ENCODE data around the gene SNAP47.
A peak's percentile ranks its signal among the peaks of the same experiment; 100 is the strongest.

SNAP47 gene

DNA sequence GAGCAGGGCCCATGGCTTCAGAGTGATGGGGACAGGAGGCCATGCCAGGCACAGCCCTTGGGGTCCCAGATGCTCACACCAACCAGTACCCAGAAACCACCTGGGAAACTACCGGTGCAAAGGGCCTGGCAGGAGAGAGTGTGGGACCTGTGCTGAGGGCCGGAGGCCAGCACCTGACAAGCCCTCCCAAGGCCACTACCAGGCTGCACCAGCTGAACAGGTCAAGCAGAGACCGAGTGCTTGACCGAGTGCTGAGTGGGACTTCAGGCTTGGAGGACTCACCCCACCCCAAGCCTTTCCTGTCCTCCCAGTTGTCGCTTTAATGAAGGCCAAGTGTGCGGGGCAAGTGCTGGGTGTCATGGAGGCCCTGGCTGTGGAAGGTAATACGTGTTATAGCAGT lies 36.5 kb downstream of the SNAP47 start:
- Histone ChIP-seq H3K9ac (ENCODE audit: low read depth, low read length) (no peak overlapping the region), H3K4me3 (ENCODE audit: low read length) (no peak overlapping the region), H3K27ac (ENCODE audit: low read depth, low read length) (no peak overlapping the region), H3K9me3 (ENCODE audit: insufficient read depth, low read depth, low read length) (no peaks in the 10 kb centered on the region), H3K4me1 (ENCODE audit: insufficient read depth, low read length) (no peaks in the 10 kb centered on the region), H3K27me3 (ENCODE audit: insufficient read depth, low read length) (no peaks in the 10 kb centered on the region), H3K36me3 (ENCODE audit: insufficient read depth, low read length) (peaks cover 50% of the 10 kb centered on the region)
- 96% methylated on average over 6 of the region's 7 CpGs for WGBS

DNA sequence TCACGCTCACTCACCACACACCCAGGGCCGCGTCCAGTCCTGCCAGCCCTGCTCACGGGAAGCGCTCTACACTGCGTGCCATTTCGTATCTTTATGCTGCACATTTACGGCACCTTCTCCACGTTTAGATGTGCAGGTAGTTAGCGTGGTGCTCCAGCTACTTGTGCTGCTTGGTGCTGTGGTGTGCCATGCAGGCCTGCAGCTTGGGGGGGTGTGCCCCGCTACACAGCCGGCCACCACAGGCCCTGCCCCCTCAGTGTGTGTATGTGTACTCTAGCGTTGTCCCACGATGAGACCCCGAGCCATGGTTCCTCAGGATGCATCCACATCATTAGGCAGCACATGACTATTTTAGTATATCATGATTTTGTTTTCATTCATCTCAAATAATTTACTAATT lies 38.3 kb downstream of the SNAP47 start:
- Histone ChIP-seq H3K27me3 (ENCODE audit: insufficient read depth, low read length) (no peaks in the 10 kb centered on the region), H3K9ac (ENCODE audit: low read depth, low read length) (no peak overlapping the region), H3K27ac (ENCODE audit: low read depth, low read length) (no peak overlapping the region), H3K4me1 (ENCODE audit: insufficient read depth, low read length) (no peaks in the 10 kb centered on the region), H3K36me3 (ENCODE audit: insufficient read depth, low read length) (peaks cover 34% of the 10 kb centered on the region), H3K9me3 (ENCODE audit: insufficient read depth, low read depth, low read length) (no peaks in the 10 kb centered on the region), H3K4me3 (ENCODE audit: low read length) (no peak overlapping the region)
- WGBS: 97% methylated on average over 15 of the region's 15 CpGs

DNA sequence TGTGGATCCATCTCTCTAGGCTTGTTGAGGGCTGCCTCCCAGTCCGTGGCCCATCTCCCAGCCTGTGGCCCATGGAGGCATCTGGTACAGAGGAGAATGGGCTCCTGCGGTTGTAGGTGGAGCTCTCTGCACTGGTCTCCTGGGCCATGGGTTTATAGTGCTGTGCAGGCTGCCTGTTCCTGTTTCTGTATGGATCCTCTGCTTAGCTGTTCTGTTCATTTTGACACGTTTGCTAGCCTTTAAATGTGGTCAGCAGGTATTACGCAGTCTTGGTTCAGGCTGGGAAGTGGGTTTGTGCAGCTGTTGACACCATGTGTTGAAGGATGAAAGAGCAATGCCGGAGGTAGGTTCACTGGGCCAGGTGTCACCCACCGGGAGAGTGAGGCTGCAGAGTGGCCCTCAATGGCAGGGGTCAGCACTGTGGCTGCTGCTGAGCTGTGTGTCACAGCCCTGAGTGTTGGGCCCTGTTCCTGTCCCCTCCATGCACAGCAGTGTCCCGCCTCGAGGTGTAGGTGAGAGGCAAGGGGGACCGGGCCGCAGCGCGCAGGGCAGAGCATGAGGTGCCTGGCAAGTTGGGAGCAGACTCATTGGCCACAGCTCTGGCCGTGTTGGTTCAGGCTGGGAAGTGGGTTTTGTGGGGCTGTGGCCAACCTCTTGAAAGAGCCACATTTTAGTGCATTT lies 39.0 kb downstream of the SNAP47 start:
- Histone ChIP-seq H3K4me1 (ENCODE audit: insufficient read depth, low read length) (no peaks in the 10 kb centered on the region), H3K9me3 (ENCODE audit: insufficient read depth, low read depth, low read length) (no peaks in the 10 kb centered on the region), H3K27ac (ENCODE audit: low read depth, low read length) (no peak overlapping the region), H3K9ac (ENCODE audit: low read depth, low read length) (no peak overlapping the region), H3K27me3 (ENCODE audit: insufficient read depth, low read length) (no peaks in the 10 kb centered on the region), H3K4me3 (ENCODE audit: low read length) (no peak overlapping the region), H3K36me3 (ENCODE audit: insufficient read depth, low read length) (peaks cover 29% of the 10 kb centered on the region)
- 92% methylated on average over 13 of the region's 13 CpGs for WGBS

DNA sequence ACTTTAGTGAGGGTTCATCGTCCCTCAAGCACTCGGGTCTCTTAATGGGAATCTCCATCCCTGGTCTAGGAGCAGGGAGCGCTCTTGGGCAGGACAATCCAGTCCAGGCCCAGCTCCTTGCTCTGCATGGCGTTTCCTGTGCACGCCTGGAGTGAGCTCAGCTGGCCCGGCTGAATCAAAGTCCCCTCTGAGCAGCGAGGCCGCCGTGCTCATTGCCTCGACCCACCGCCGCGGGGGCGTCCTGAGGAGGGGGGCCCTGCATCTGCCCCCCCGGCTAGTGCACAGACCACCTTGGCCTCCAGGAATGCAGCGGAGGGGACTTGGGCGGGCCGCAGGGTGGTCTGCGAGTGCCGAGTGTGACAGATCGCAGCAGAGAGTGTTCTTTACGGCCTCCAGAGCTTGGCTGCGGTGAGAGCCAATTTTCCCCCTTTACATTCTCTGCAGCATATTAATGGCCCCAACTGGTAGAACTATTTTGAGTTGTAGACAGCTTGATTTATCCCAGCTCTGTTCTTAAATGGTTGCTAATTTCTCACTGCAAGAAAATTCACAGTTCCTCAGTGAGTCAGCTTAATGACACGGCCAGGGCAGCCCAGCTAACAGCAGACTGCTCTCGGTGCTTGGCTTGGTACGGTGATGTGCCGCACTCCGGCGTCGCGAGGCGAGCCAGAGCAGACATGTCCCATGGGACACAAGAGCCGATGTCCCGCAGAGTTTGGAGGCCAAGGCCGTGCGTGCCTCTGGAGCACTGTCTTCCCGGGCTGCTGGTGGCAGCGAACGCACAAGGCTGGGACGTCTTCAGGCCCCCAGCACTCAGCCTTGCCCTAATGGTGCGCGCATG lies 39.8 kb downstream of the SNAP47 start:
- peaks cover 26% of the 10 kb centered on the region for H3K36me3 ChIP-seq (ENCODE audit: insufficient read depth, low read length)
- WGBS: 91% methylated on average over 42 of the region's 42 CpGs

DNA sequence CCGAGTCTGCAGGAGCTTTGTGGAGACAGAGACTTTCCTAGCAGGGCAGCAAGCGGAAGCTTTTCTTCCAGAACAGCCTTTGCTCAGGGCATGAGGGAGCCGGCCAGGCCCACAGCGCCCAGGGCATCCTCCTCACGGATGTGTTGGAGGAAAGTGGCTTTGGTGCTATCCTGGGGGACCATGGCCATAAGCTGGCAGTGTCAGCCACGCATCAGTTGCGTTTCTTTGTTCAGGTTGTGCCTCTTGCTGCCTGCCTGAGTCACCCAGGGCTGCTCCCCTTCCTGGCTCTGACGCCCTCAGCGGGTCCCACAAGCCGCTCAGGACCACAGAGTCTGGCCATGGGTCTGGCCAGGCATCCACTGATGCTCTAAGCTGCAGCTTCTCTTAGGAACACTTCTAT lies 40.6 kb downstream of the SNAP47 start:
- no peaks in the 10 kb centered on the region for H3K27me3 ChIP-seq (ENCODE audit: insufficient read depth, low read length)
- H3K4me3 ChIP-seq (ENCODE audit: low read length): no peak overlapping the region
- no peaks in the 10 kb centered on the region for H3K9me3 ChIP-seq (ENCODE audit: insufficient read depth, low read depth, low read length)
- H3K4me1 ChIP-seq (ENCODE audit: insufficient read depth, low read length): no peaks in the 10 kb centered on the region
- no peak overlapping the region for H3K9ac ChIP-seq (ENCODE audit: low read depth, low read length)
- H3K27ac ChIP-seq (ENCODE audit: low read depth, low read length): peak overlapping the region; percentile 35; the same call in 1 of the 2 replicates
- 95% methylated on average over 10 of the region's 10 CpGs for WGBS
- H3K36me3 ChIP-seq (ENCODE audit: insufficient read depth, low read length): peaks cover 24% of the 10 kb centered on the region

More for the DNA sequence above, 39.8 kb downstream of the SNAP47 start:
- H3K9me3 ChIP-seq (ENCODE audit: insufficient read depth, low read depth, low read length): no peaks in the 10 kb centered on the region
- no peaks in the 10 kb centered on the region for H3K4me1 ChIP-seq (ENCODE audit: insufficient read depth, low read length)
- no peak overlapping the region for H3K27ac ChIP-seq (ENCODE audit: low read depth, low read length)
- H3K4me3 ChIP-seq (ENCODE audit: low read length): no peak overlapping the region
- H3K27me3 ChIP-seq (ENCODE audit: insufficient read depth, low read length): no peaks in the 10 kb centered on the region
- no peak overlapping the region for H3K9ac ChIP-seq (ENCODE audit: low read depth, low read length)

DNA sequence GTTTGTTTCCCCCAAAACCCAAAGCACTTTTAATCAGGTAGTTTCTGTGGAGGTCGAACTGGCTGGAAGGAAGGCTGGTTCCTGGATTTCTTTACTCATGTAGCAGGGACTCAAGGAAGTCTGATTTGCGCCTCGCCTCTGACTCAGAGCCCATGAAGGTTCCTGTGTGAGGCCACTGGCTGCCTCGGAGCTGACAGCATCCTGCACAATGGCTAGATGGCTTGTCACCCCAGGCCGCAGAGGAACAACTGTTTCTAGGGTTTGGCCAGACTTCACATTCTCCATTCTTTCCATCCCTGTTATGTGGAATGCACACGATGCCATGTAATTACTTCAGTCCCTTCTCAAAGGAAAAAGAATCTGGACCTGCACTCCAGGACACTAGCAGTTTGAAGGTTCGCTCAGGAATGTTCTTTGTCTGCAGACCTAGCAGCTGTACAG lies 41.1 kb downstream of the SNAP47 start:
- peaks cover 20% of the 10 kb centered on the region for H3K36me3 ChIP-seq (ENCODE audit: insufficient read depth, low read length)
- 92% methylated on average over 7 of the region's 7 CpGs for WGBS

DNA sequence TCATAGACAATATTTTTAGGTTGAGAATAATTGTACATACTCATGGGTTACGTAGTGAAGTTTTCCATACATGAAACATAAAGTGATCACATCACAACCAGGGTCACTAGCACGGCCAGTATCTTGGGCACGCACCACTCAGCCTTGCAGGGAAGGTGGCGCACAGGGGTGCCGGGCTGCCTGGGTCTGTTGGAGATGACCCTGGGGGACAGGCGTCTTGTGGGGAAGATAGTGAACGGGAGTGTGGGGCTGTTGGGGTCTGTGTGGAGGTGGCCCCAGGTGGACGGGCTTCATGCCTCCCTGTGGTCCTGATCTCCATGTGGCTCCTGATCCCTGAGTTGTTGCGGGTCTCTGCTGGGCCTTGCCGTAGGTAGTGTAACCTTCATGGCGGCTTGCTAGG lies 41.9 kb downstream of the SNAP47 start:
- no peak overlapping the region for H3K9ac ChIP-seq (ENCODE audit: low read depth, low read length)
- WGBS: 98% methylated on average over 11 of the region's 11 CpGs
- H3K9me3 ChIP-seq (ENCODE audit: insufficient read depth, low read depth, low read length): no peaks in the 10 kb centered on the region
- H3K4me3 ChIP-seq (ENCODE audit: low read length): no peak overlapping the region
- H3K4me1 ChIP-seq (ENCODE audit: insufficient read depth, low read length): no peaks in the 10 kb centered on the region
- no peak overlapping the region for H3K27ac ChIP-seq (ENCODE audit: low read depth, low read length)
- peaks cover 20% of the 10 kb centered on the region for H3K36me3 ChIP-seq (ENCODE audit: insufficient read depth, low read length)
- H3K27me3 ChIP-seq (ENCODE audit: insufficient read depth, low read length): no peaks in the 10 kb centered on the region

More for the DNA sequence above, 41.1 kb downstream of the SNAP47 start:
- H3K9ac ChIP-seq (ENCODE audit: low read depth, low read length): no peak overlapping the region
- H3K9me3 ChIP-seq (ENCODE audit: insufficient read depth, low read depth, low read length): no peaks in the 10 kb centered on the region
- H3K27ac ChIP-seq (ENCODE audit: low read depth, low read length): peak overlapping the region; percentile 35; the same call in 1 of the 2 replicates
- H3K4me3 ChIP-seq (ENCODE audit: low read length): no peak overlapping the region
- H3K4me1 ChIP-seq (ENCODE audit: insufficient read depth, low read length): no peaks in the 10 kb centered on the region
- no peaks in the 10 kb centered on the region for H3K27me3 ChIP-seq (ENCODE audit: insufficient read depth, low read length)

DNA sequence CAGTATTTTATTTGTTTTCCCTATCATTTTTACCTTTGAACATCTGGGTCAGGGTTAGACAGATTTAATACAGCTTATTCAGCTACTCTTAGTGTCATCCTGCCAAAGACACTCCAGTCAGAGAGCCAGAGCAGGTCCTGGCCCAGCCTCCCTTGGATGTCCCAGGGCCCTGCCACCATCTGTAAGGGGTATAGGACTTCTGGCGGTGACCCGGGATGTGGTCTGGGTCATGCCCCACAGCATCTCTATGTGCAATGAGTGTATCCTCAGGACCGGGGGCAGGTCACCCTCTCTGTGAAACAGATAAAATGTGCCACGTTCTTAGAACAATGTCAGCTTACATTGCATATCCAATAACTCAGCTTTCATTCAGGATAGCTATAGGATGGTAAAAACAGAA lies 42.4 kb downstream of the SNAP47 start:
- WGBS: 91% methylated on average over 4 of the region's 4 CpGs
- Histone ChIP-seq H3K9ac (ENCODE audit: low read depth, low read length) (no peak overlapping the region), H3K36me3 (ENCODE audit: insufficient read depth, low read length) (peaks cover 19% of the 10 kb centered on the region)

DNA sequence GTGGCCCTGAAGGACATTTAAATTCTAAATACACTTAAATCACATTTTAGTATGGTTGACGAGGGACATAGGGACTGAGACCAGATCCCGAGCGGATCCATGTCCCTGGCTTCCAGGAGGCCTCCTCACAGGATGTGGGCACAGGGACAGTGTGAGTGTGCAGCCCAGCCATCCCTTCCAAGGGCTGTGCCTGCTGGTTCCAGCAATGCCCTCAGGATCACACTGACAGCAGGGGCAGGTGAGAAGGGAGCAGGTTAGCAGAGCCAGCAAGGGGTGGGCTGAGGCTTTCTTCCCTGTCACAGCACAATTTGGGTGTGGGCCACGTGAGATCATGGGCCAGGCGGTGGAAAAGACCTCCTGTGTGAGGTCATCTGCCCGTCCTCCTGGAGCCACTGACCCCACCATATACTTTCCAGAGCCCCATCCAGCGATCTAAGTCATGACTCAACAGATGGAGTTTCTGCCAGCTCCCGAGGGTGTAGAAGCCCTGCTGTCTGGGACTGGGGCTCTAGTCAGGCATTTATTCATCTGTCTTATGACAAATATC lies 43.2 kb downstream of the SNAP47 start:
- Histone ChIP-seq H3K27ac (ENCODE audit: low read depth, low read length) (no peak overlapping the region), H3K9me3 (ENCODE audit: insufficient read depth, low read depth, low read length) (no peaks in the 10 kb centered on the region), H3K27me3 (ENCODE audit: insufficient read depth, low read length) (no peaks in the 10 kb centered on the region), H3K4me3 (ENCODE audit: low read length) (no peak overlapping the region), H3K4me1 (ENCODE audit: insufficient read depth, low read length) (no peaks in the 10 kb centered on the region), H3K36me3 (ENCODE audit: insufficient read depth, low read length) (peaks cover 18% of the 10 kb centered on the region), H3K9ac (ENCODE audit: low read depth, low read length) (no peak overlapping the region)
- WGBS: 93% methylated on average over 8 of the region's 8 CpGs

More for the DNA sequence above, 42.4 kb downstream of the SNAP47 start:
- Histone ChIP-seq H3K27me3 (ENCODE audit: insufficient read depth, low read length) (no peaks in the 10 kb centered on the region), H3K4me3 (ENCODE audit: low read length) (no peak overlapping the region), H3K9me3 (ENCODE audit: insufficient read depth, low read depth, low read length) (no peaks in the 10 kb centered on the region), H3K4me1 (ENCODE audit: insufficient read depth, low read length) (no peaks in the 10 kb centered on the region), H3K27ac (ENCODE audit: low read depth, low read length) (no peak overlapping the region)

DNA sequence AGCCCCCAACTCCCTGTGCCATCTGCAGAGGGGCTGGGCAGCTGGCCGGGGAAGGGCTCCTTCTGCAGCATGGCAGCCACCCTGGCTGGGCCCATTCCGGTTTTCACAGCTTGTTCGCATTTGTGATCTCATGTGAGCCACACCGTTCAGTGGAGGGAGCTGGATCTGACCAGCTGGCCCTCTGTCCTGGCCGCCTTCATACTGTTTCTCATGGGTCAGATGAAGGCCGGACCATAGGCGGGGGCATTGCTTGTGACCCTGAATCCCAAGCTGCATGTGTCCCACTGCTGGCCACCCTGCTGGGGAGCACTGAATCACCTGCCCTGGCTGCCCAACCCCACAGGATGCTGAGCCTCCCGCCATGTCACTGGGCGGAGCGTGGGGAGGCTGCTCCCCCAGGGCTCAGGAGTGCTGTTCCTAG lies 43.8 kb downstream of the SNAP47 start:
- no peaks in the 10 kb centered on the region for H3K9me3 ChIP-seq (ENCODE audit: insufficient read depth, low read depth, low read length)
- 93% methylated on average over 10 of the region's 10 CpGs for WGBS
- no peak overlapping the region for H3K27ac ChIP-seq (ENCODE audit: low read depth, low read length)
- H3K27me3 ChIP-seq (ENCODE audit: insufficient read depth, low read length): no peaks in the 10 kb centered on the region
- no peaks in the 10 kb centered on the region for H3K4me1 ChIP-seq (ENCODE audit: insufficient read depth, low read length)
- H3K9ac ChIP-seq (ENCODE audit: low read depth, low read length): no peak overlapping the region
- H3K4me3 ChIP-seq (ENCODE audit: low read length): no peak overlapping the region
- peaks cover 18% of the 10 kb centered on the region for H3K36me3 ChIP-seq (ENCODE audit: insufficient read depth, low read length)

DNA sequence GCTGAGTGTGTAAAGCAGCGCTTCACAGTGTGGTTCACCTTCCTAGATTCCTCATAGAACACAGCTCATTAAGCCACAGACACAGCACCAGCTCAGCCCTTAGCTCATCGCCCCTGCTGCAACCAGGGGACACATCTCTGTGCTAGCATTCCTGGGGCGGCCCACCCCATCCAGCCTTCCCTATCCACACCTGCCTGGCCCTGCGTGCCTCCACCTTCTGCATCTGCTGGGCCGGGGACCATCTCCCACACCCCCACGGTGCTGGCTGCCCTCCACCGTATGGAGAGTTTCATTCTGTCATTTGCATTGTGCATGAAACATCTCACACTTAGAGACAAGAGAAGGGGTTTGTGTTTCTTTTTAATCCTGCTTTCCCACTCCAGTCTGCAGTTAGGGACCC lies 44.5 kb downstream of the SNAP47 start:
- WGBS: 88% methylated on average over 7 of the region's 7 CpGs

More for the DNA sequence above, 44.5 kb downstream of the SNAP47 start:
- H3K9me3 ChIP-seq (ENCODE audit: insufficient read depth, low read depth, low read length): no peaks in the 10 kb centered on the region
- no peak overlapping the region for H3K9ac ChIP-seq (ENCODE audit: low read depth, low read length)
- no peak overlapping the region for H3K27ac ChIP-seq (ENCODE audit: low read depth, low read length)
- H3K27me3 ChIP-seq (ENCODE audit: insufficient read depth, low read length): no peaks in the 10 kb centered on the region
- H3K36me3 ChIP-seq (ENCODE audit: insufficient read depth, low read length): peaks cover 18% of the 10 kb centered on the region
- H3K4me3 ChIP-seq (ENCODE audit: low read length): no peak overlapping the region
- no peaks in the 10 kb centered on the region for H3K4me1 ChIP-seq (ENCODE audit: insufficient read depth, low read length)

Measured in HUES64 (cell line).